ENCODE data around the gene BBS4.
"Not testable (repeated sequence)": the region's sequence is repeated elsewhere in the genome, so short reads cannot be mapped to it uniquely, and the experiment has no call there.

The BBS4 gene

DNA sequence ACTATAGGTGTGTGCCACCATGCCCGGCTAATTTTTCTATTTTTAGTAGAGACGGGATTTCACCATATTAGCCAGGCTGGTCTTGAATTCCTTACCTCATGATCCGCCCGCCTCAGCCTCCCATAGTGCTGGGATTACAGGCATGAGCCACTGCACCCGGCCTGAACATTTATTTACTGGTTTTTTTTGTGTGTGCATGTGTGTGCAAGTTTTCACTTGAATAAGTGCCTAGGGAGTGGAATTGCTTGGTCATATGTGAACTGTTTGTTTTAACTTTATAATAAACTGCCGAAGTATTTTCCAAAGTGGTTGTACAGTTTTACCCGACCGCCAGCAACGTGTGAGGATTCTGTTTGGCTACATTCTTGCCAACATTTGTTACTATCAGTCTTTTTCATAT is 14.1 kb downstream of the BBS4 start:
- TF ChIP-seq, protein P1, sequence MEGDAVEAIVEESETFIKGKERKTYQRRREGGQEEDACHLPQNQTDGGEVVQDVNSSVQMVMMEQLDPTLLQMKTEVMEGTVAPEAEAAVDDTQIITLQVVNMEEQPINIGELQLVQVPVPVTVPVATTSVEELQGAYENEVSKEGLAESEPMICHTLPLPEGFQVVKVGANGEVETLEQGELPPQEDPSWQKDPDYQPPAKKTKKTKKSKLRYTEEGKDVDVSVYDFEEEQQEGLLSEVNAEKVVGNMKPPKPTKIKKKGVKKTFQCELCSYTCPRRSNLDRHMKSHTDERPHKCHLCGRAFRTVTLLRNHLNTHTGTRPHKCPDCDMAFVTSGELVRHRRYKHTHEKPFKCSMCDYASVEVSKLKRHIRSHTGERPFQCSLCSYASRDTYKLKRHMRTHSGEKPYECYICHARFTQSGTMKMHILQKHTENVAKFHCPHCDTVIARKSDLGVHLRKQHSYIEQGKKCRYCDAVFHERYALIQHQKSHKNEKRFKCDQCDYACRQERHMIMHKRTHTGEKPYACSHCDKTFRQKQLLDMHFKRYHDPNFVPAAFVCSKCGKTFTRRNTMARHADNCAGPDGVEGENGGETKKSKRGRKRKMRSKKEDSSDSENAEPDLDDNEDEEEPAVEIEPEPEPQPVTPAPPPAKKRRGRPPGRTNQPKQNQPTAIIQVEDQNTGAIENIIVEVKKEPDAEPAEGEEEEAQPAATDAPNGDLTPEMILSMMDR (conservative IDR thresholded peaks at IDR 0.05), result no peak
- TF ChIP-seq ZFX (IDR thresholded peaks at IDR 0.05), result no peak

DNA sequence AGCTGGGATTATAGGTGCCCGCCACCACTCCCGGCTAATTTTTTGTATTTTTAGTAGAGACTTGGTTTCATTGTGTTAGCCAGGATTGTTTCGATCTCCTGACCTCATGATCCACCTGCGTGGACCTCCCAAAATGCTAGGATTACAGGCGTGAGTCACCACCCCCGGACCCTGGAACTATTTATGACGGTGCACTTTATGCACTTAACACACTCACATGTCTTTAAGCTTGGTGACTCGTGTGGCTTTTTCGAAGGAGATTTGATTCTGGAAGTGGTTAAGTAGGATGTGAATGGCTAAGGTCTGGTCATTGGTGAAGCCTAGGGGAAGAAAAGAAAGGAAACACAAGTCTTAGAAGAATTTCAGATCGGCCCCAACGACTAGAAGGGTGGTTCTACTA is 20.3 kb downstream of the BBS4 start:
- no peak for TF ChIP-seq ZFX (IDR thresholded peaks at IDR 0.05)
- TF ChIP-seq, protein P1 (conservative IDR thresholded peaks at IDR 0.05), result no peak
- no peak overlapping the region for H3K27ac ChIP-seq

More for the DNA sequence above, 14.1 kb downstream of the BBS4 start:
- no peak overlapping the region for H3K27ac ChIP-seq

DNA sequence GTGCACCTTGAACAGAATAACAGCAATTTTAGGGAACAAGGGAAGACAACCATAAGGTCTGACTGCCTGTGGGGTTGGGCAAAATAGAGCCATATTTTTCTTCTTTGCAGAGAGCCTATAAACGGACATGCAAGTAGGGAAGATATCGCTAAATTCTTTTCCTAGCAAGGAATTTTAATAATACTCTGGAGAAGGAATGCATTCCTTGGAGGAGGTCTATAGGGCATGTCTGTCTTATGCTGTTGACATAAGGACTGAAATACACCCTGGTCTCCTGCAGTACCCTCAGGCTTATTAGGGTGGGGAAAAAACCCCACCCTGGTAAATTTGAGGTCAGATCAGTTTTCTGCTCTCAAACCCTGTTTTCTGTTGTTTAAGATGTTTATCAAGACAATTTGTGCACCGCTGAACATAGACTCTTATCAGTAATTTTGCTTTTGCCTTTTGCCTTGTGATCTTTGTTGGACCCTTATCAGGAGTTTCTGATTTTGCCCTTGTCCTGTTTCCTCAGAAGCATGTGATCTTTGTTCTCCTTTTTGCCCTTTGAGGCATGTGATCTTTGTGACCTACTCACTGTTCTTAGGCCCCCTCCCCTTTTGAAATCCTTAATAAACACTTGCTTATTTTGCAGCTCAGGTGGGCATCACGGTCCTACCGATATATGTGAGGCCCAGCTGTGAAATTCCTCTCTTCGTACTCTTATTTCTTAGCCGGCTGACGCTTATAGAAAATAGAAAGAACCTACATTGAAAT is 22.7 kb downstream of the BBS4 start:
- H3K27ac ChIP-seq, result not testable (repeated sequence)

DNA sequence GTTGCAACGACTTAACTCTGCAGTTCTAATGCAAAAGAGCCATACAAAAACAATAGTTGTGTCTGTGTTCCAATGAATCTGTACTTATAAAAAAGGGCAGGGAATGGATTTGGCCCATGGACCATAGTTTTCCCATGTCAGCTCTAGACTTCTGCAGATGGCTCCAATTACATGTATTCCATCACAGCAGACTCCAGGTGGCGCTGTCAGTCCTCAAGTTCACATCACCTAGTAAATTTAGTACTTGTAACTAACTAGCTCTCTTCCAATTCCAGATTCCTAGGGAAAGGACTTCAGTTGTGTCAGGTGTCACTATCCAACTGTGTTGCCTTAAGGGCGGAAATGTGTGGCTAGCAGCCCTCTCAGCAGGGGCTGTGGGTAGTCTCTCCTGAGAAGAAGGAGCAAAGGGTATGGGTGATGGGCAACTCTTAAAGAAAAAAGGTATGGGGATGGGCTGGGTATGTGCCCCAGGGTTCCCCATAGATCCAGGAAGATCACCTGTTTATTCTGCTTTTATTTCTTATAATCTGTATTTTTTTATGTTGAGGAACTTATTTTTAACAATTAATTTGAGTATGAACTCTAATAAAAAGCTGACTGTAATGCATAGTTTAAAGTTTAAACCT is 36.2 kb downstream of the BBS4 start:
- no peak for TF ChIP-seq ZFX (IDR thresholded peaks at IDR 0.05)
- TF ChIP-seq, protein P1 (conservative IDR thresholded peaks at IDR 0.05), result peak; percentile 89
- H3K27ac ChIP-seq, result no peak overlapping the region

DNA sequence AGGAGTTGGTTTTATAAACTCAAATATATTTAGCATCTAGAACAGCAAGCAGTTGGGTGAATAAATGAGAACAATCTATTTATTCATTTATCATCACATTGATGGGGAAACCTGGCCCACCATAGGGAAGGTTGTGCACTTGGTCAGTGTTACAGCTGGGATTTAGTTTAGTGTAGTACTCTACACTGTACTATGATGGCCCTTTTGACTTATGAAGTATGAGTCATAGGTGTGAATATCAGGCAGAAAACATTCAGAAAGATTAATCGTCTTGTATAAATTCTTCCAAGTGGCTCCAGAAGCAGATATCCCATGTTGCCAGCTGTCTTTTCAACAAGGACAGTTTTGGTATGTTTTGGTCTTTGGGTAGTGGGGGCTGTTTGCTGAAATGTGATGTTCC is 38.0 kb downstream of the BBS4 start:
- TF ChIP-seq ZFX (IDR thresholded peaks at IDR 0.05), result no peak
- TF ChIP-seq, protein P1 (conservative IDR thresholded peaks at IDR 0.05), result no peak
- H3K27ac ChIP-seq, result no peak overlapping the region

DNA sequence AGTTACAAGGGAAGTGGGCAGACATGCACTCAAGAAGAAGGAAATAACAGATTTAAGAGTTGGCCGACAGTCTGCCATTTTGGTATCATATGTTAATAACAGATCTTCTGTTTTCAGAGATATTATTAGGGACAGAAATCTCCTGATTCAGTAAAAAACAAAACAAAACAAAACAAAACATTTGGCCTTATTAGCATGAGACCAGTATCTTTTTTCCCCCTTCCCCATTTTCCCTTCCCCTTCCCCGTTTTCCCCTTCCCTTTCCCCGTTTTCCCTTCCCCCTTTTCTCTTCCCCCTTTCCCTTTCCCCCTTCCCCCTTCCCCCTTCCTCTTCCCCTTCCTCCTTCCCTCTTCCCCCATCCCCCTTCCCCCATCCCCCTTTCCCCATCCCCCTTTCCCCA is 39.4 kb downstream of the BBS4 start:
- no peak for TF ChIP-seq ZFX (IDR thresholded peaks at IDR 0.05)
- TF ChIP-seq, protein P1 (conservative IDR thresholded peaks at IDR 0.05), result no peak
- H3K27ac ChIP-seq, result no peak overlapping the region

DNA sequence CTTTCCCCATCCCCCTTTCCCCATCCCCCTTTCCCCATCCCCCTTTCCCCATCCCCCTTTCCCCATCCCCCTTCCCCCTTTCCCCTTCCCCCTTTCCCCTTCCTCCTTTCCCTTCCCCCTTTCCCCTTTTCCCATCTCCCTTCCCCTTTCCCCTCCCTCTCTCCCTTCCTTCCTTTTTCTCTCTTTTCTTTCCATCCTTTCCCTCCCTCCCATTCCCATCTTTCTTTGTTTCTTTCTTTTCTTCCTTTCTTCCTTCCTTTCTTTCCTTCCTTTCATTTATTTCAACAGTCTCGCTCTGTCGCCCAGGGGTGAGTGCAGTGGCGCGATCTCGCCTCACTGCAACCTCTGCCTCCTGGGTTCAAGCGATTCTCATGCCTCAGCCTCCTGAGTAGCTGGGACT is 39.8 kb downstream of the BBS4 start:
- not testable (repeated sequence) for H3K27ac ChIP-seq

DNA sequence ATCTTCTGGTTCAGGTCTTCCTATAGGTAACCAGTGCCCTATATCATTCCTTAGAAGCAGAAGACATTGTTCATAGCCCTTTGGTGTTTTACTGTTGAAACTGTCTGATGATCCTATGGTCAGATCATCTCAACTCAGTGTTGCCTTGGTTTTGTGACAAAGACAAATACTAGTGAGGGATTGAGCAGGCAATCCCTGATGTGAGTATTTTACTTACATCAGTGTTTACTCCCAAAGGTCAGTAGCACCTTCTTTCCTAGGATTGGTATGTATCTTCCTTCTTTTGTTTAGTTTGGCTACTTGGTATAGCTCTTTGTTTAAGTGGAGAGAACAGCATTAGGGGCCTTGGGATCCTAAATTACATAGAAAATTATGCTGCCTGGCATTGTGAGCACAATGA is 41.1 kb downstream of the BBS4 start:
- no peak overlapping the region for H3K27ac ChIP-seq
- TF ChIP-seq, protein P1 (conservative IDR thresholded peaks at IDR 0.05), result no peak
- TF ChIP-seq ZFX (IDR thresholded peaks at IDR 0.05), result no peak

DNA sequence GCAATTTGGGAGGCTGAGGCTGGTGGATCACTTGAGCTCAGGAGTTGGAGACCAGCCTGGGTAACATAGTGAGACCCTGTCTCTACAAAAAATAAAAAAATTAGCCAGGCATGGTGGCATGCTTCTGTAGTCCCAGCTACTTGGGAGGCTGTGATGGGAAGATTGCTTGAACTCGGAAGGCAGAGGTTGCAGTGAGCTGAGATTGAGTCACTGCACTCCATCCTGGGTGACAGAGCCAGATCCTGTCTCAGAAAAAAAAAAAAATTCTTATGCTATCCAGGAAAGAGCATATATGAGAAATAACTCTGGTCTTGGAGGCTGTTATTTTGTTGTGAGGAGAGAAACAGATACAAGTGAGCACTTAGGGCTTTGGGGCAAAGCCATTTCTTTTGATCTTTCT is 42.2 kb downstream of the BBS4 start:
- H3K27ac ChIP-seq, result not testable (repeated sequence)

Data from C4-2B (cell line).